Measurements from ENCODE around the gene ZBTB42. TPM values are rescaled to one million over a fixed set of nuclear protein-coding genes. Genes with fewer than 3 reads are reported as not detected.

The ZBTB42 gene
- total and polyA plus RNA-seq, 2 of the 4 experiments (the other 2 are of a cell fraction), result 1.3 to 2.3 TPM

DNA sequence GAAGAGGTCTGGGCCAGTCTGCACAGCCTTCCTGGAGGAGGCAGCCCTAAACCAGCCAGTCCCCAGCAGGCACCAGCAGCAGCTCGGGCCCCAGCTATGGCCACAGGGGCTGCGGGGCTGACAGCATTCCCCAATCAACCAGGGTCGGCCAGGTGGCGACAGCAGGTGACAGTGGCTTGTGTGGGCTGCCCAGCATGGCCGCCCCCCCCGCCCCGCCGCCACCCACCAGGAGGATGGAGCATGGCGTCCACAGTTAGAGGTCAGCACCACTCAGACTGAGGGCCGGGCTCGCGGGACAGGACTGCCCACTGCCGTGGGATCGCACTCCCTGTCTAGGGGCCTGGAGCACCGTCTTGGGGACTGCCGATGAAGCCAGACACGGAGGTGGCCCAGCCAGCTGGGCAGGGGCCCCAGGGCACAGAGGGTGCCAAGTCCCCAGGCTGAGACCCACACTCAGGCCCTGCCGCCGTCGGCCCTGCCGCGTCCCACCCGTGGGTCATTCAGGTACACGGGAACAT is 20.3 kb upstream of the ZBTB42 start:
- no peak overlapping the region for H3K56ac ChIP-seq (ENCODE audit: extremely low read depth, insufficient read depth, low read length)
- DNase-seq, result no peak
- no peaks in the 10 kb centered on the region for H3K9me1 ChIP-seq (ENCODE audit: insufficient read depth, low read length)
- dilution Hi-C loops (cut with HindIII; ENCODE audit: low sequenced_read_pairs, unreplicated experiment), result no loop called here
- no peak overlapping the region for H4K8ac ChIP-seq (ENCODE audit: low read depth in 2 of 2, low read length in 2 of 2)
- H3K4me2 ChIP-seq (ENCODE audit: low read depth, low read length), result no peak overlapping the region
- H3K4me3 ChIP-seq (ENCODE audit: insufficient read depth, low read depth, low read length), result no peak overlapping the region
- no peak for ATAC-seq (ENCODE audit: low read depth)
- peaks cover 33% of the 10 kb centered on the region for H3K36me3 ChIP-seq (ENCODE audit: control insufficient read depth, insufficient read depth, low read length)
- no peaks in the 10 kb centered on the region for H3K9me3 ChIP-seq (ENCODE audit: control insufficient read depth, insufficient read depth, low read length)
- peaks cover 63% of the 10 kb centered on the region for H4K20me1 ChIP-seq (ENCODE audit: insufficient read depth, low read length)
- WGBS, 2 experiments (ENCODE audit: extremely low coverage in 2 of 2, insufficient read length in 1 of 2), result 91% methylated on average over 17 of the region's 24 CpGs; no CpG with 5 or more reads in 1 of the 2 experiments
- no peak overlapping the region for H2BK15ac ChIP-seq (ENCODE audit: low read depth, low read length)
- TF ChIP-seq, protein P1, sequence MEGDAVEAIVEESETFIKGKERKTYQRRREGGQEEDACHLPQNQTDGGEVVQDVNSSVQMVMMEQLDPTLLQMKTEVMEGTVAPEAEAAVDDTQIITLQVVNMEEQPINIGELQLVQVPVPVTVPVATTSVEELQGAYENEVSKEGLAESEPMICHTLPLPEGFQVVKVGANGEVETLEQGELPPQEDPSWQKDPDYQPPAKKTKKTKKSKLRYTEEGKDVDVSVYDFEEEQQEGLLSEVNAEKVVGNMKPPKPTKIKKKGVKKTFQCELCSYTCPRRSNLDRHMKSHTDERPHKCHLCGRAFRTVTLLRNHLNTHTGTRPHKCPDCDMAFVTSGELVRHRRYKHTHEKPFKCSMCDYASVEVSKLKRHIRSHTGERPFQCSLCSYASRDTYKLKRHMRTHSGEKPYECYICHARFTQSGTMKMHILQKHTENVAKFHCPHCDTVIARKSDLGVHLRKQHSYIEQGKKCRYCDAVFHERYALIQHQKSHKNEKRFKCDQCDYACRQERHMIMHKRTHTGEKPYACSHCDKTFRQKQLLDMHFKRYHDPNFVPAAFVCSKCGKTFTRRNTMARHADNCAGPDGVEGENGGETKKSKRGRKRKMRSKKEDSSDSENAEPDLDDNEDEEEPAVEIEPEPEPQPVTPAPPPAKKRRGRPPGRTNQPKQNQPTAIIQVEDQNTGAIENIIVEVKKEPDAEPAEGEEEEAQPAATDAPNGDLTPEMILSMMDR (conservative IDR thresholded peaks at IDR 0.05; ENCODE audit: low read depth, low read length), result no peak
- no peak for TF ChIP-seq SMC3 (IDR thresholded peaks at IDR 0.05; ENCODE audit: low read depth, low read length)
- no peak for TF ChIP-seq RFX5 (IDR thresholded peaks at IDR 0.05; ENCODE audit: low read depth, low read length)
- TF ChIP-seq MXI1 (IDR thresholded peaks at IDR 0.05; ENCODE audit: borderline replicate concordance, low read depth, low read length), result no peak
- TF ChIP-seq RCOR1 (IDR thresholded peaks at IDR 0.05; ENCODE audit: insufficient replicate concordance, low read length), result no peak
- TF ChIP-seq MAFK (IDR thresholded peaks at IDR 0.05; ENCODE audit: low read depth, low read length), result no peak
- TF ChIP-seq RAD21 (IDR thresholded peaks at IDR 0.05; ENCODE audit: low read length), result no peak
- TF ChIP-seq, protein P2, sequence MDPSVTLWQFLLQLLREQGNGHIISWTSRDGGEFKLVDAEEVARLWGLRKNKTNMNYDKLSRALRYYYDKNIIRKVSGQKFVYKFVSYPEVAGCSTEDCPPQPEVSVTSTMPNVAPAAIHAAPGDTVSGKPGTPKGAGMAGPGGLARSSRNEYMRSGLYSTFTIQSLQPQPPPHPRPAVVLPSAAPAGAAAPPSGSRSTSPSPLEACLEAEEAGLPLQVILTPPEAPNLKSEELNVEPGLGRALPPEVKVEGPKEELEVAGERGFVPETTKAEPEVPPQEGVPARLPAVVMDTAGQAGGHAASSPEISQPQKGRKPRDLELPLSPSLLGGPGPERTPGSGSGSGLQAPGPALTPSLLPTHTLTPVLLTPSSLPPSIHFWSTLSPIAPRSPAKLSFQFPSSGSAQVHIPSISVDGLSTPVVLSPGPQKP (IDR thresholded peaks at IDR 0.05; ENCODE audit: borderline replicate concordance, low read depth, low read length), result no peak
- TF ChIP-seq BHLHE40 (IDR thresholded peaks at IDR 0.05; ENCODE audit: low read depth, low read length), result no peak
- no peak for TF ChIP-seq MAZ (IDR thresholded peaks at IDR 0.05; ENCODE audit: borderline replicate concordance, low read depth, low read length)
- TF ChIP-seq CEBPB (IDR thresholded peaks at IDR 0.05; ENCODE audit: low read depth, low read length), result no peak
- H4K91ac ChIP-seq (ENCODE audit: insufficient read depth, low read depth, low read length), result no peak overlapping the region
- H3K14ac ChIP-seq (replicated peaks; ENCODE audit: low read depth, low read length), result no peak overlapping the region
- H3K4me1 ChIP-seq (ENCODE audit: control insufficient read depth, insufficient read depth, low read length), result no peaks in the 10 kb centered on the region
- POLR2A ChIA-PET (ENCODE audit: unreplicated experiment), result no interaction called here
- in situ Hi-C loops (cut with MboI; ENCODE audit: low sequenced_read_pairs), result no loop called here
- no peak overlapping the region for H3K9ac ChIP-seq (ENCODE audit: low read depth, low read length)
- BruUV-seq (replicated peaks), result no TSS peak
- H3K23ac ChIP-seq (ENCODE audit: low read depth, low read length), result no peak overlapping the region
- no peak overlapping the region for H2BK120ac ChIP-seq (ENCODE audit: low read depth, low read length)
- intact Hi-C loops (cut with micrococcal nuclease), result no loop called here
- no peak overlapping the region for H2BK20ac ChIP-seq (ENCODE audit: low read depth, low read length)
- CTCF ChIA-PET, result interaction anchor here (2.4 kb wide), 1 partner anchor 12 kb away, joined by 6 read pairs; no protein-coding TSS in a partner anchor
- no peak overlapping the region for H3K4ac ChIP-seq (ENCODE audit: low read depth, low read length)
- H3K18ac ChIP-seq (ENCODE audit: low read depth, low read length), result no peak overlapping the region
- no peak overlapping the region for H2AK9ac ChIP-seq (replicated peaks; ENCODE audit: low read depth, low read length, poor library complexity)
- no peaks in the 10 kb centered on the region for H3K27me3 ChIP-seq (ENCODE audit: control insufficient read depth, insufficient read depth, low read length)
- H2BK5ac ChIP-seq (ENCODE audit: low read depth, low read length, poor library complexity, severe bottlenecking), result no peak overlapping the region
- H4K5ac ChIP-seq (ENCODE audit: low read depth, low read length), result no peak overlapping the region
- H2AK5ac ChIP-seq (ENCODE audit: low read depth, low read length), result no peak overlapping the region
- no peak overlapping the region for H2AFZ ChIP-seq (replicated peaks; ENCODE audit: low read length, poor library complexity)
- peaks cover 13 to 43% of the 10 kb centered on the region in 2 experiments for H3K79me1 ChIP-seq (ENCODE audit: low read depth in 1 of 2, low read length in 2 of 2)
- H3K27ac ChIP-seq (ENCODE audit: insufficient read depth, low read length), result no peak overlapping the region
